Progenitor cell of endocrine pancreas (in vitro differentiated cells): Measurements from ENCODE around the gene LRBA. TPM values are rescaled to one million over a fixed set of nuclear protein-coding genes. Genes with fewer than 3 reads are reported as not detected.

ENCODE experiments used
- DNase-seq: peaks from one replicate; pipeline ENCODE4 v3.0.0; 2021; ENCODE audit warnings: low spot score; ENCODE audit not compliant: unreplicated experiment
- H3K27ac Mint-ChIP-seq: 2 replicates; pipeline ENCODE4 v1.8.0; 2021; ENCODE audit warnings: mild to moderate bottlenecking, moderate library complexity, mixed read lengths
- H3K27me3 Mint-ChIP-seq: 2 replicates; pipeline ENCODE4 v1.8.0; 2021; ENCODE audit warnings: mixed read lengths
- H3K36me3 Mint-ChIP-seq: 2 replicates; pipeline ENCODE4 v1.8.0; 2022; ENCODE audit warnings: mixed read lengths; ENCODE audit not compliant: insufficient read depth
- H3K4me1 Mint-ChIP-seq: 2 replicates; pipeline ENCODE4 v1.8.0; 2021; ENCODE audit warnings: low read depth, mixed read lengths
- H3K4me3 Mint-ChIP-seq: 2 replicates; pipeline ENCODE4 v1.8.0; 2021; ENCODE audit warnings: low read depth, mild to moderate bottlenecking, moderate library complexity, mixed read lengths
- H3K9me3 Mint-ChIP-seq: 2 replicates; pipeline ENCODE4 v1.8.0; 2021; ENCODE audit warnings: low read depth, mixed read lengths
- total RNA-seq: library from RNA; stranded (reverse); gene quantifications from 2 replicates; pipeline ENCODE4 v1.2.1, GENCODE V29; 2021
- TF ChIP-seq, protein P1 (sequence below): fragments of 200-600 bp; sonication (generic); IDR thresholded peaks from one replicate; pipeline ENCODE4 v1.5.0; 2021; ENCODE audit warnings: antibody characterized with exemption, mild to moderate bottlenecking; ENCODE audit not compliant: unreplicated experiment

LRBA gene
- total RNA-seq, 1 donor from 2014 or later: 95.2 TPM

DNA sequence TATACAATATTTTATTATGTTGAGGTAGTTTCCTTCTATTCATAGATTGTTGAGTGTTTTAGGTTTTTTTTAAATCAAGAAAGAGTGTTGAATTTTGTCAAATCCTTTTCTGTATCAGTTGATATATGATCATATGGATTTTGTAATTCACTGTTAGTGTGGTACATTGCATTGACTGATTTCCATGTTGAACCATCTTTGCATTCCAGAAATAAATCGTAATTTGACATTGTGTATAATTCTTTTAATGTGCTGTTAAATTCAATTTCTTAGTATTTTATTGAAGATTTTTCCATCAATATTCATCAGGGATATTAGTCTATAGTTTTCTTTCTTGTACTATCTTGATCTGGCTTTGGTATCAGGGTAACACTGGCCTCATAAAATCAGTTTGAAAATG, 103.8 kb downstream of the LRBA start:
- DNase-seq: no peak
- Mint-ChIP-seq H3K9me3 (peaks cover 13% of the 10 kb centered on the region), H3K27me3 (no peaks in the 10 kb centered on the region), H3K27ac (no peak overlapping the region), H3K36me3 (peaks cover 64% of the 10 kb centered on the region), H3K4me3 (no peak overlapping the region), H3K4me1 (peaks cover 15% of the 10 kb centered on the region)
- TF ChIP-seq, protein P1, sequence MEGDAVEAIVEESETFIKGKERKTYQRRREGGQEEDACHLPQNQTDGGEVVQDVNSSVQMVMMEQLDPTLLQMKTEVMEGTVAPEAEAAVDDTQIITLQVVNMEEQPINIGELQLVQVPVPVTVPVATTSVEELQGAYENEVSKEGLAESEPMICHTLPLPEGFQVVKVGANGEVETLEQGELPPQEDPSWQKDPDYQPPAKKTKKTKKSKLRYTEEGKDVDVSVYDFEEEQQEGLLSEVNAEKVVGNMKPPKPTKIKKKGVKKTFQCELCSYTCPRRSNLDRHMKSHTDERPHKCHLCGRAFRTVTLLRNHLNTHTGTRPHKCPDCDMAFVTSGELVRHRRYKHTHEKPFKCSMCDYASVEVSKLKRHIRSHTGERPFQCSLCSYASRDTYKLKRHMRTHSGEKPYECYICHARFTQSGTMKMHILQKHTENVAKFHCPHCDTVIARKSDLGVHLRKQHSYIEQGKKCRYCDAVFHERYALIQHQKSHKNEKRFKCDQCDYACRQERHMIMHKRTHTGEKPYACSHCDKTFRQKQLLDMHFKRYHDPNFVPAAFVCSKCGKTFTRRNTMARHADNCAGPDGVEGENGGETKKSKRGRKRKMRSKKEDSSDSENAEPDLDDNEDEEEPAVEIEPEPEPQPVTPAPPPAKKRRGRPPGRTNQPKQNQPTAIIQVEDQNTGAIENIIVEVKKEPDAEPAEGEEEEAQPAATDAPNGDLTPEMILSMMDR: no peak

DNA sequence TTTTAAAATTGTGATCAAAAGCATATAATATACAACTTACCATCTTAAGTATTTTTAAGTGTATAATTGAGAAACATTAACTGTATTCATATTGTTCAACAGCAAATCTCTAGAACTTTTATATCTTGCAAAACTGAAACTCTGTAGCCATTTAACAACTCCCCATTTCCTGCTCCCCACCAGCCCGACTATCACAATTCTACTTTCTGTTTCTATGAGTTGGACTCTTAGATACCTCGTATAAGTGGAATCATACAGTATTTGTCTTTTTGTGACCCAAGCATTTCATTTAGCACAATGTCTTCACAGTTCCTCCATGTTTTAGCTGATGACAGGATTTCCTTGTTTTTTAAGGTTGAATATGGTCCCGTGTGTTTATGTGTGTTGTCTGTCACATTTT, 106.0 kb downstream of the LRBA start:
- Mint-ChIP-seq H3K27ac (peak overlapping the region; percentile 84), H3K4me1 (peaks cover 8% of the 10 kb centered on the region), H3K9me3 (peaks cover 13% of the 10 kb centered on the region), H3K36me3 (peaks cover 63% of the 10 kb centered on the region), H3K4me3 (no peak overlapping the region), H3K27me3 (no peaks in the 10 kb centered on the region)
- TF ChIP-seq, protein P1: no peak
- no peak for DNase-seq

DNA sequence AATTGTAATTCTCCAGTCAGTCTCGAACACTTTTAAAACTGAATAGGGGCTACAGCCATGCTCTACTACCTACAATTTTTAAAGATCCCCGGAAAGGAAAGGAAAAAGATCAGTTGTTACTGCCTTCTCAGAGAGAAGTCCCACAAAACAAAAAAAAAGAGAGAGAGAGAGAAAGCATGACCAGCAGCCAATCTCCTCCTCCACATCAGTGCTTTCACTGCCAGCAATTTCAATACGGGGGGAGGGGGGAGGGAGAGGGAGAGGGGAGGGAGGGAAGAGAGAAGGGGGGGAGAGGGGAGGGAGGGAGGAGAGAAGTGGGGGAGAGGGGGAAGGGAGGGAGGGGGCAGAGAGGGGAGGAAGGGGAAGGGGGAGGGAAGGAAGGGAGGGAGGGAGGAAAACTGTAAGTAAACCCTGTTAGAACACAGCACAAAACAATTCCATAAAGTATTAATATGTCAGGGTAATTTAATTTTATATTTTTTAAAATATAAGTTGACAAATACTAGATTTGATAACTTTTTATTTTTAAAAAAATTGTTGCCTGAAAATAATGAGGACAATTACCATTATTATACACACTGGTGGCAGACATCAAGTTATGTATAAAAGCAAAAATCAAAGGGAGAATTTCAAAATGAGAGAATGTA, 108.0 kb downstream of the LRBA start:
- H3K36me3 Mint-ChIP-seq: peaks cover 59% of the 10 kb centered on the region
- peak overlapping the region; percentile 40 for H3K27ac Mint-ChIP-seq
- peaks cover 7% of the 10 kb centered on the region for H3K9me3 Mint-ChIP-seq
- H3K4me3 Mint-ChIP-seq: no peak overlapping the region
- peaks cover 2% of the 10 kb centered on the region for H3K4me1 Mint-ChIP-seq
- H3K27me3 Mint-ChIP-seq: no peaks in the 10 kb centered on the region
- TF ChIP-seq, protein P1: no peak
- DNase-seq: no peak

DNA sequence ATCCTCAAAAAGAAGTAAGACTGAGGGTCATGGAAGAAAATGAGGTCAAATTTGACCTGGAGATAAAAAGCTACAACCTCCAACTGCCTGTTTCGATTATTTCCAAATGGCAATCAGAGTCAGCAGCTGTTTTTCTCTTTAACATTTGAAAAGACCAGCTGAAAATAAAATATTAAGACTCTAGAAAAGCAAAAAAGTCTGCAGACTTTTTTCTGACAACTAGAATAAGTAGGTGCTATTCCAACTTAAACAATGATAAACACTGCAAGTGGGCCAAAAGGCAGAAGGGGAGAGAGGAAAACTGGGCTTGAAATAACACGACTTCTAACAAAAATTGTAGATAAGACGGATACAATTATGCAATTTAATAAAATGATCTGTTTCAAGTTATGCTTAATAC, 110.4 kb downstream of the LRBA start:
- H3K9me3 Mint-ChIP-seq: no peaks in the 10 kb centered on the region
- DNase-seq: no peak
- peak overlapping the region; percentile 7 for H3K27ac Mint-ChIP-seq
- peaks cover 45% of the 10 kb centered on the region for H3K36me3 Mint-ChIP-seq
- no peaks in the 10 kb centered on the region for H3K27me3 Mint-ChIP-seq
- H3K4me1 Mint-ChIP-seq: peaks cover 2% of the 10 kb centered on the region
- no peak overlapping the region for H3K4me3 Mint-ChIP-seq
- TF ChIP-seq, protein P1: no peak

DNA sequence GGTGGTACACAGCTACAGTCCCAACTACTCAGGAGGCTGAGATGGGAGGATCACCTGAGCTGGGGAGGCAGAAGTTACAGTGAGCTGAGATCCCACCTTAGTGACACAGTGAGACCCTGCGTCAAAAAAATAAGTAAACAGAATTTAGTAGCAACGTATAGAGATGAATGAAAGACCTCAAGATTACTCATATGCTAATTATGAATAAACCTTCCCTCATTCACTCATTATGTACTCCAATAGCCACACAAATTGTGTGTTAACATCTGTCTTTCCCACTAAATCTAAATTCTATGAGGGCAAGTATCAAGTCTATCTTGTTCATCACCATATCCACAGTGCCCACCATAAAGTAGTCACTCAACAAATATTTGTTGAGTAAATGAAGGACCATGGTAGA, 111.5 kb downstream of the LRBA start:
- Mint-ChIP-seq H3K27ac (peak overlapping the region; percentile 66), H3K4me3 (no peak overlapping the region), H3K27me3 (no peaks in the 10 kb centered on the region), H3K9me3 (no peaks in the 10 kb centered on the region), H3K4me1 (peaks cover 2% of the 10 kb centered on the region), H3K36me3 (peaks cover 42% of the 10 kb centered on the region)
- no peak for DNase-seq
- TF ChIP-seq, protein P1: no peak
